ENCODE results near the gene RPL7A. TPM values are rescaled to one million over a fixed set of nuclear protein-coding genes. Genes with fewer than 3 reads are reported as not detected.
A peak's percentile ranks its signal among the peaks of the same experiment; 100 is the strongest.
"Not testable (repeated sequence)": the region's sequence is repeated elsewhere in the genome, so short reads cannot be mapped to it uniquely, and the experiment has no call there.

Gene RPL7A
- total RNA-seq, 1 donor = 1,651 TPM

GRCh38 chr9:133389025-133389557, 41.1 kb downstream of the RPL7A start:
- no peak overlapping the region for H3K4me3 ChIP-seq (ENCODE audit: low read depth, low read length)
- TF ChIP-seq, protein P1, sequence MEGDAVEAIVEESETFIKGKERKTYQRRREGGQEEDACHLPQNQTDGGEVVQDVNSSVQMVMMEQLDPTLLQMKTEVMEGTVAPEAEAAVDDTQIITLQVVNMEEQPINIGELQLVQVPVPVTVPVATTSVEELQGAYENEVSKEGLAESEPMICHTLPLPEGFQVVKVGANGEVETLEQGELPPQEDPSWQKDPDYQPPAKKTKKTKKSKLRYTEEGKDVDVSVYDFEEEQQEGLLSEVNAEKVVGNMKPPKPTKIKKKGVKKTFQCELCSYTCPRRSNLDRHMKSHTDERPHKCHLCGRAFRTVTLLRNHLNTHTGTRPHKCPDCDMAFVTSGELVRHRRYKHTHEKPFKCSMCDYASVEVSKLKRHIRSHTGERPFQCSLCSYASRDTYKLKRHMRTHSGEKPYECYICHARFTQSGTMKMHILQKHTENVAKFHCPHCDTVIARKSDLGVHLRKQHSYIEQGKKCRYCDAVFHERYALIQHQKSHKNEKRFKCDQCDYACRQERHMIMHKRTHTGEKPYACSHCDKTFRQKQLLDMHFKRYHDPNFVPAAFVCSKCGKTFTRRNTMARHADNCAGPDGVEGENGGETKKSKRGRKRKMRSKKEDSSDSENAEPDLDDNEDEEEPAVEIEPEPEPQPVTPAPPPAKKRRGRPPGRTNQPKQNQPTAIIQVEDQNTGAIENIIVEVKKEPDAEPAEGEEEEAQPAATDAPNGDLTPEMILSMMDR (IDR thresholded peaks at IDR 0.05; ENCODE audit: insufficient read depth, low read depth, low read length) = no peak
- DNase-seq (ENCODE audit: low read depth) = no peak

- TF ChIP-seq, protein P1 (IDR thresholded peaks at IDR 0.05; ENCODE audit: insufficient read depth, low read depth, low read length) = no peak
- no peak for DNase-seq (ENCODE audit: low read depth)
- H3K4me3 ChIP-seq (ENCODE audit: low read depth, low read length) = no peak overlapping the region
Measured at GRCh38 chr9:133389562-133389961, 41.5 kb downstream of the RPL7A start.

DNA sequence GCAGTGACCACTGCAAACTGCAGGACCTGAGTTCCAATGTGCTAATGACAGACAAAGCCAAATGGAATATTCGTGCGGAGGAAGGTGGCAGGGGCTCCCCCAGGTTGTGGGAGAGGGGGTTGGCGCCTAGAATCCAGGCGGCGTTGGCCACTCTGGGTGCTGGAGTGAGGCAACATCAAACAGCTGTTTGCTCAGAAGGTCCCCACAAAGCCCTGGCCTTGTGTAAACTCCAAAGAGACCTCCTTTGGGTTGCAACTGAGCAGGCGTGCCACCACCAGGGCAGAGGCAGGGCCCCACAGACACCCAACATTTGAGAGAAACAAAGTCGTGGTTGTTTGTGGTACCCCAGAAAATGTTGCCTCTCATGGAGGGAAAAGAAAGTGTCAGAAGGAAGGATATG, 42.7 kb downstream of the RPL7A start:
- DNase-seq (ENCODE audit: low read depth) = no peak
- TF ChIP-seq, protein P1 (IDR thresholded peaks at IDR 0.05; ENCODE audit: insufficient read depth, low read depth, low read length) = no peak
- no peak overlapping the region for H3K4me3 ChIP-seq (ENCODE audit: low read depth, low read length)

GRCh38 chr9:133391449-133391848, 43.4 kb downstream of the RPL7A start:
- DNase-seq (ENCODE audit: low read depth); H3K4me3 ChIP-seq (ENCODE audit: low read depth, low read length): not testable (repeated sequence)

DNA sequence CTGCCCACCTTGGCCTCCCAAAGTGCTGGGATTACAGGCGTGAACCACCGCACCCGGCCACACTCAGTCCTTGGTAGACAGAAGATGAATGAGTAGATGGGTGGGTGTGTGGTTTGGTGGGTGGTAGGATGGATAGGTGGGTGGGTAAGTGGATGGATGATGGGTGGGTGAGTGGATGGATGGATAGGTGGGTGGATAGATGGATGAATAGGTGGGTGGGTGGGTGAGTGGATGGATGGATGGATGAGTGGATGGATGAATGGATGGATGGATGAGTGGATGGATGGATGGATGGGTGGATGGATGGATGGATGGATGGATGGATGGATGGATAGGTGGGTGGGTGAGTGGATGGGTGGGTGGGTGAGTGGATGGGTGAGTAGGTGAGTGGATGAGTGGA, 44.3 kb downstream of the RPL7A start:
- not testable (repeated sequence) for H3K4me3 ChIP-seq (ENCODE audit: low read depth, low read length); DNase-seq (ENCODE audit: low read depth)

DNA sequence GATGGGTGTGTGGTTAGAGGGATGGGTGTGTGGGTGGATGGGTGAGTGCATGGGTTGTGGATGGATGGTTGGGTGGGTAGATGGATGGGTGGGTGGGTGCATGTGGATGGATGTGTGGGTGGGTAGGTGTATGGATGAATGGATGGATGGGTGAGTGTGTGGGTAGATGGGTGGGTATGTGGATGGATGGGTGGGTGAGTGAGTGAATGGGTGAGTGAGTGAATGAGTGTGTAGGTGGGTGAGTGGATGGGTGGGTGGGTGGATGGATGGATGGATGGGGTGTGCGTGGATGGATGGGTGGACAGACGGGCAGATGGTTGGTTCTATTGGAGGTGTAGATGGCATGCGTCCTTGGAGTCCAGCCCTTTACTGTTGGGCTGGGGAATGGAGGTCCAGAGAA, 45.4 kb downstream of the RPL7A start:
- DNase-seq (ENCODE audit: low read depth) = no peak
- TF ChIP-seq, protein P1 (IDR thresholded peaks at IDR 0.05; ENCODE audit: insufficient read depth, low read depth, low read length) = no peak
- H3K4me3 ChIP-seq (ENCODE audit: low read depth, low read length) = no peak overlapping the region

- DNase-seq (ENCODE audit: low read depth) = no peak
- TF ChIP-seq, protein P1 (IDR thresholded peaks at IDR 0.05; ENCODE audit: insufficient read depth, low read depth, low read length) = no peak
- H3K4me3 ChIP-seq (ENCODE audit: low read depth, low read length) = no peak overlapping the region
Measured at GRCh38 chr9:133394687-133395271, 46.8 kb downstream of the RPL7A start.

DNA sequence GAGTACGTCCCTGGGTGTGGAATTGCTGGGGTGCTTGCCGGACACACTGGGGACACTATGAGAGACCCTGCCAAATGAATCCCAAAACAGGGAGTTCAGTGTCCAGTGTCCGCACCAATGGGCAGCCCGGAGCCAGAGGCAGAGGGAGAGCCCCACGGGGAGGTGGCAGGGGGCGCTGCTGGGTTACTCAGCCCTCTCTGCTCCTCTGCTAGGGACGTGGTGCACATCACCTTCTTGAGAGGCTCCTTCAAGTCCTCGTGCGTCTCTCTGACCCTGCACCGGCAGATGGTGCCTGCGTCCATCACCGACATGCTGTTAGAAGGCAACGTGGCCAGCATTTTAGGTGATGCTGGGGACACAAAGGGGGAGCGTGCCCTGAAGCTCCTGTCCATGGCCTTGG, 48.9 kb downstream of the RPL7A start:
- TF ChIP-seq, protein P1 (IDR thresholded peaks at IDR 0.05; ENCODE audit: insufficient read depth, low read depth, low read length) = peak; percentile 49
- DNase-seq (ENCODE audit: low read depth) = peak; percentile 26
- H3K4me3 ChIP-seq (ENCODE audit: low read depth, low read length) = no peak overlapping the region
